ENCODE measurements around the gene DSCAML1.

DNA sequence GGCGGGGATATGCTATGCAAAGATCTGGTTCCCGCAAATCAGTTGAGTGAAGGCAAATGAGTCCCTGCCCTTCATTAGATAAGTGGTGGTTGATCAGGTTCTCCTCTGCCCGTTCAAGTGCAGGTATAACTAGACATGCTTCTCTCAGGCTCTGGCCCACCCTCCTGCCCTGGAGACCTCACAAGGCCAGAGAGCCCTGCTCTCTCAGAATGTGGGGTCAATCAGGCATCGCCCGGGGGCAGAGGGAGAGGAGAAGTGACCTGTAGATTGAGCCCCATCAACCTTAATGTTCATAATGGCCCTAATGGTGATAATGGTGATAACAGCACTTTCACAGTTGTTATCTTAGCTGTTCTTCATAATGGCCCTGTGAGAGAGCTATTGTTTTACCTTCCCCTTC lies 224.3 kb downstream of the DSCAML1 start:
- TF ChIP-seq, protein P1, sequence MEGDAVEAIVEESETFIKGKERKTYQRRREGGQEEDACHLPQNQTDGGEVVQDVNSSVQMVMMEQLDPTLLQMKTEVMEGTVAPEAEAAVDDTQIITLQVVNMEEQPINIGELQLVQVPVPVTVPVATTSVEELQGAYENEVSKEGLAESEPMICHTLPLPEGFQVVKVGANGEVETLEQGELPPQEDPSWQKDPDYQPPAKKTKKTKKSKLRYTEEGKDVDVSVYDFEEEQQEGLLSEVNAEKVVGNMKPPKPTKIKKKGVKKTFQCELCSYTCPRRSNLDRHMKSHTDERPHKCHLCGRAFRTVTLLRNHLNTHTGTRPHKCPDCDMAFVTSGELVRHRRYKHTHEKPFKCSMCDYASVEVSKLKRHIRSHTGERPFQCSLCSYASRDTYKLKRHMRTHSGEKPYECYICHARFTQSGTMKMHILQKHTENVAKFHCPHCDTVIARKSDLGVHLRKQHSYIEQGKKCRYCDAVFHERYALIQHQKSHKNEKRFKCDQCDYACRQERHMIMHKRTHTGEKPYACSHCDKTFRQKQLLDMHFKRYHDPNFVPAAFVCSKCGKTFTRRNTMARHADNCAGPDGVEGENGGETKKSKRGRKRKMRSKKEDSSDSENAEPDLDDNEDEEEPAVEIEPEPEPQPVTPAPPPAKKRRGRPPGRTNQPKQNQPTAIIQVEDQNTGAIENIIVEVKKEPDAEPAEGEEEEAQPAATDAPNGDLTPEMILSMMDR (IDR thresholded peaks at IDR 0.05; ENCODE audit: insufficient read depth, low read depth, low read length), result no peak
- TF ChIP-seq EZH2 (IDR thresholded peaks at IDR 0.05; ENCODE audit: insufficient read depth, low read length), result no peak
